Measurements from ENCODE around the gene CDC123. TPM values are rescaled to one million over a fixed set of nuclear protein-coding genes. Genes with fewer than 3 reads are reported as not detected.

Gene CDC123
- total and polyA plus RNA-seq, 2 of the 4 experiments (the other 2 are of a cell fraction): 100 to 203 TPM

- Histone ChIP-seq H4K91ac (ENCODE audit: insufficient read depth, low read depth, low read length) (no peak overlapping the region), H3K56ac (ENCODE audit: extremely low read depth, insufficient read depth, low read length) (no peak overlapping the region), H2AK9ac (replicated peaks; ENCODE audit: low read depth, low read length, poor library complexity) (no peak overlapping the region), H2BK120ac (ENCODE audit: low read depth, low read length) (no peak overlapping the region), H3K4ac (ENCODE audit: low read depth, low read length) (no peak overlapping the region), H3K9me1 (ENCODE audit: insufficient read depth, low read length) (no peaks in the 10 kb centered on the region), H4K8ac (ENCODE audit: low read depth in 2 of 2, low read length in 2 of 2) (no peak overlapping the region), H2AK5ac (ENCODE audit: low read depth, low read length) (no peak overlapping the region), H3K4me2 (ENCODE audit: low read depth, low read length) (no peak overlapping the region), H3K9me3 (ENCODE audit: control insufficient read depth, insufficient read depth, low read length) (no peaks in the 10 kb centered on the region), H3K79me1 (ENCODE audit: low read depth in 1 of 2, low read length in 2 of 2) (no peaks in the 10 kb centered on the region), H3K4me1 (ENCODE audit: control insufficient read depth, insufficient read depth, low read length) (no peaks in the 10 kb centered on the region), H3K14ac (replicated peaks; ENCODE audit: low read depth, low read length) (no peak overlapping the region), H4K20me1 (ENCODE audit: insufficient read depth, low read length) (no peaks in the 10 kb centered on the region), H2BK5ac (ENCODE audit: low read depth, low read length, poor library complexity, severe bottlenecking) (no peak overlapping the region), H3K18ac (ENCODE audit: low read depth, low read length) (no peak overlapping the region), H3K9ac (ENCODE audit: low read depth, low read length) (no peak overlapping the region), H2BK20ac (ENCODE audit: low read depth, low read length) (no peak overlapping the region), H3K27me3 (ENCODE audit: control insufficient read depth, insufficient read depth, low read length) (no peaks in the 10 kb centered on the region), H2AFZ (replicated peaks; ENCODE audit: low read length, poor library complexity) (no peak overlapping the region), H3K4me3 (ENCODE audit: insufficient read depth, low read depth, low read length) (no peak overlapping the region), H3K36me3 (ENCODE audit: control insufficient read depth, insufficient read depth, low read length) (no peaks in the 10 kb centered on the region), H4K5ac (ENCODE audit: low read depth, low read length) (no peak overlapping the region), H3K27ac (ENCODE audit: insufficient read depth, low read length) (no peak overlapping the region), H3K23ac (ENCODE audit: low read depth, low read length) (no peak overlapping the region), H2BK15ac (ENCODE audit: low read depth, low read length) (no peak overlapping the region)
- TF ChIP-seq CEBPB (IDR thresholded peaks at IDR 0.05; ENCODE audit: low read depth, low read length) (peak; percentile 71), POLR2A (IDR thresholded peaks at IDR 0.05; ENCODE audit: low read depth, low read length) (no peak)
- POLR2A ChIA-PET (ENCODE audit: unreplicated experiment): no interaction called here
- dilution Hi-C loops (cut with HindIII; ENCODE audit: low sequenced_read_pairs, unreplicated experiment) (no loop called here), intact Hi-C loops (cut with micrococcal nuclease) (no loop called here), in situ Hi-C loops (cut with MboI; ENCODE audit: low sequenced_read_pairs) (no loop called here)
- peak; percentile 42 for ATAC-seq (ENCODE audit: low read depth)
- CTCF ChIA-PET: no interaction called here
- no TSS peak for BruUV-seq (replicated peaks)
- WGBS, 2 experiments (ENCODE audit: extremely low coverage in 2 of 2, insufficient read length in 1 of 2): no CpG with 5 or more reads among the region's 11 CpGs
- DNase-seq: peak; percentile 60
Observed at GRCh38 chr10:12279281-12279680, 83.3 kb downstream of the CDC123 start.

Data from IMR-90 (cell line).